HG03060 (cell line): ENCODE measurements around the gene PRPF6.
"Not testable (repeated sequence)": the region's sequence is repeated elsewhere in the genome, so short reads cannot be mapped to it uniquely, and the experiment has no call there.

Experiments
- ATAC-seq: cut with Tn5 transposase; IDR thresholded peaks from one replicate; pipeline ENCODE4 v1.9.1; 2021; ENCODE audit warnings: low read depth, moderate number of reproducible peaks; ENCODE audit not compliant: unreplicated experiment

The PRPF6 gene

DNA sequence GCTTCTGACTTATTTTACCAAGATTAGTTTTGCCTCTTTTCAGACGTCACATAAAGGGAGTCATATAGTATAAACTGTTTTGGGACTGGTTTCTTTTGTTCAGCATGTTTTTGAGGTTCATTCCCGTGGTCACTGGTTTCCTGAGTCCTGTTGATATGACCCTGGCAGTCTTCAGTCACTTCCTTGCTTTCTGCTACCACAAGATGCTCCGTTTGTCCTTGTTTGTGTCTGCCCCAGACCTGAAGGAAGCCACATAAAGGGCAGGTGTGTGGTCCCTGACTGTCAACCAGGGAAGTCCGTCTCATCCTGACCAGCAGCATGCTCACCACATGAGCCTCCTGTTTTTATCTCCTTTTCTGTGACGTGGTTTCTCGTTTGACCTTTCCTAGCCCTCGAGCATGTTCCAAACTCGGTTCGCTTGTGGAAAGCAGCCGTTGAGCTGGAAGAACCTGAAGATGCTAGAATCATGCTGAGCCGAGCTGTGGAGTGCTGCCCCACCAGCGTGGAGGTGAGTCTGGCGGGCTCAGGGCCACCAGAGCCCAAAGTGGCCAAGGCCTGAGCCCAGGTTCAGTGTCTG, 29.0 kb downstream of the PRPF6 start:
- no peak for ATAC-seq

DNA sequence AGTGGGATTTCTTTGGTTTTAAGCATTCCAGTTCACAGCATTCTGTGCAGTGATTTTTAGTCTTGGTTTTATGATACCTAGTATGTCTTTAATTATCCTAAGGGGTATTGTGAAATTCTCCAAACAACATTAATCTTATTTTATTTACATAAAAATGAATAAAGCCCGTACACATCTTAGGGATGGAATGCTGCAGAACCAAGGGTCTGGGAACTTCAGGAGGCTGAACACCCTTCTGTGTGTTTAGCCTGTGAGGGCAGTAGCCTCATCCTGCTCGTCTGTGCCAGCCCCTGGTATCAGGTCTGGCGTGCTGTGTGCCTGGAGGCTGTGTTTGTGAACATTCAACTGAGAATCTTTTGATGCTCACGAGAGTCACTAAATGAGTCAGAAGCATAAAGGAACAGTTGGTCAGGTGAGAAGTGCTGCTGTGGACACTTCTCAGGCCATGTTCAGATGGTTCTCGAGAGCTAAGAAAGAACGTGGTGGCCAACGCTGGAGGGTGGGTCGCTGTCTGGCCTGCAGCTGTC, 29.8 kb downstream of the PRPF6 start:
- ATAC-seq = no peak

DNA sequence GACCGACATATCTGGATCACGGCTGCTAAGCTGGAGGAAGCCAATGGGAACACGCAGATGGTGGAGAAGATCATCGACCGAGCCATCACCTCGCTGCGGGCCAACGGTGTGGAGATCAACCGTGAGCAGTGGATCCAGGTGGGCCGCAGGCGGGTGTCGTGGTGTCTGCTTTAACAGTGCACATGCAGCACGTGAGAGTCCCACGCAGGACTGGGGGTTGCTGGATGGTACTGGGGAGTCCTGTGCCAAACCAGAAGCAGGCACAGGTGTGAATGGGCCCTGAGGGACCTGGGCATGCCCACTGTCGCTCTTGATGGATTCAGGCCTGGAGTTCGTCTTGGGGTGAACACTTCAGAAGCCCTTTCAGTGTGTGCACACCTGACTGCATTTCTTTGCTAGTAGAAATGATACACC, 30.4 kb downstream of the PRPF6 start:
- no peak for ATAC-seq

DNA sequence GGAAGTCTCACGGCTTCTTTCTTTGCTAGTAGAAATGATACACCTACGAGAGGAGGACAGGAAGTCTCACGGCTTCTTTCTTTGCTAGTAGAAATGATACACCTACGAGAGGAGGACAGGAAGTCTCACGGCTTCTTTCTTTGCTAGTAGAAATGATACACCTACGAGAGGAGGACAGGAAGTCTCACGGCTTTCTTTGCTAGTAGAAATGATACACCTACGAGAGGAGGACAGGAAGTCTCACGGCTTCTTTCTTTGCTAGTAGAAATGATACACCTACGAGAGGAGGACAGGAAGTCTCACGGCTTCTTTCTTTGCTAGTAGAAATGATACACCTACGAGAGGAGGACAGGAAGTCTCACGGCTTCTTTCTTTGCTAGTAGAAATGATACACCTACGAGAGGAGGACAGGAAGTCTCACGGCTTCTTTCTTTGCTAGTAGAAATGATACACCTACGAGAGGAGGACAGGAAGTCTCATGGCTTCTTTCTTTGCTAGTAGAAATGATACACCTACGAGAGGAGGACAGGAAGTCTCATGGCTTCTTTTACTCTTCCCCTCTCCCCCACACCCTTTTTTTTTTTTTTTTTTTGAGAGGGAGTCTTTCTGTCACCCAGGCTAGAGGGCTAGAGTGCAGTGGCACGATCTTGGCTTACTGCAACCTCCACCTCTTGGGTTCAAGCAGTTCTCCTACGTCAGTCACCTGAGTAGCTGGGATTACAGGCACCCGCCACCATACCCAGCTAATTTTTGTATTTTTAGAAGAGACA, 31.6 kb downstream of the PRPF6 start:
- ATAC-seq = not testable (repeated sequence)

DNA sequence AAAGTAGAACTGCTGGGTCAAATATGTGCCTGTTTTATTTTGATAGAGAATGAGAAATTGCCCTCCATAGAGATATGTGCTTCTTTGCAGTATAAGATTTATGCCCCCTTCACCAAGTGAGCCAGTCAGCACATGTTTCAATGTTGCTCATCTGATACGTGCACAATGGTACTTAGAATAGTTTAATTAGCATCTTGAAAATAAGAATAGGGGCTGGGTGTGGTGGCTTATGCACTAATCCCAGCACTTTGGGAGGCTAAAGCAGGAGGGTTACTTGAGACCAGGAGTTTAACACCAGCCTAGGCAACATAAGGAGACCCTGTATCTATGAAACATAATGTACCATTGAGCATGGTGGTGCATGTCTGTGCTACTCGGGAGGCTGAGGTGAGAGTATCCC, 34.7 kb downstream of the PRPF6 start:
- no peak for ATAC-seq

DNA sequence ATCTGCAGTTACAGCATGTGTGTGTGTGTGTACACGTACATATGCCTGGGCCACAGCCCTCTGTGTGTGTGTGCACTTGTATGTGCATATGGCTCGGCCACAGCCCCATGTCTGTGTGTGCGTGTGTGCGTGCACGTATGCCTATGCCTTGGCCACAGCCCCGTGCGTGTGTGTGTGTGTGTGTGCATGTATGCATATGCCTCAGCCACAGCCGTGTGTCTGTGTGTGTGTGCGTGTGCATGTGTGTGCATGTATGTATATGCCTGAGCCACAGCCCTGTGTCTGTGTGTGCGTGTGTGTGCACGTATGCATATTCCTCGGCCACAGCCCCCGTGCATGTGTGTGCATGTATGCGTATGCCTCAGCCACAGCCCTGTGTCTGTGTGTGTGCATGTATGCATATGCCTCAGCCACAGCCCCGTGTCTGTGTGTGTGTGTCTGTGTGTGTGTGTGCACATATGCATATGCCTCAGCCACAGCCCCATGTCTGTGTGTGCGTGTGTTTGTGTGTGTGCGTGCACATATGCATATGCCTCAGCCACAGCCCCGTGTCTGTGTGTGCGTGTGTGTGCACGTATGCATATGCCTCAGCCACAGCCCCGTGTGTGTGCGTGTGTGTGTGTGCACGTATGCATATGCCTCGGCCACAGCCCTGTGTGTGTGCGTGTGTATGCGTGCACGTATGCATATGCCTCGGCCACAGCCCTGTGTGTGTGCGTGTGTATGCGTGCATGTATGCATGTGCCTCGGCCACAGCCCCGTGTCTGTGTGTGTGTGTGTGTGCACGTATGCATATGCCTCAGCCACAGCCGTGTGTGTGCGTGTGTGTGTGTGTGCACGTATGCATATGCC, 40.4 kb downstream of the PRPF6 start:
- no peak for ATAC-seq

DNA sequence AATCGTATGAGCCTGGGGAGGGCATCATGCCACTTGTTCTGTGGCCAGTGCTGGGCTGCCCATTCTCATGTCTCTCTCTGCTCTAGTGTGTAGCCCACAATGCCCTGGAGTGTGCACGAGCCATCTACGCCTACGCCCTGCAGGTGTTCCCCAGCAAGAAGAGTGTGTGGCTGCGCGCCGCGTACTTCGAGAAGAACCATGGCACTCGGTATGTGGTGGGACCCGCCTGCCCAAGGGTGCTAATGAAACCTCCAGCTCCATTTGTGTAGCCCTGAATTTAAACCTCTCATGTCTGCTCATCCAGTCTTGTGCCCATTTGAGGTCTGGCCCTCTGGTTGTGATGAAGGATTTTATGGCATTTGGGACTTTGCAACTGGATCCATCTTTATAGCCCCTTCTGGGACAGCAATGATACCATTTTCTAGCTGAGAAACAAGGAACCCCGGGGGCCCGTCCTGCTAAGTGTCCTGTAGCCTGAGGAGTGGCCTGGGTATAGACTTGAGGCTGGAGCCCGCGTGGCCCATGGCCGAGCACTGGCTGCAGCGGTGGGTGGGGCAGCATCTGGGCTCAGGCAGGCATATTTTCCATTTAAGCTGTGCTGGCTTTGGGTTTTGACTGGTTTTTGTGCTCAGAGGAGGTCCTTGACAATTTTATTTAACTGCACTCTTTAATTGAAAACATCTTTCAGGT, 41.9 kb downstream of the PRPF6 start:
- ATAC-seq = no peak

DNA sequence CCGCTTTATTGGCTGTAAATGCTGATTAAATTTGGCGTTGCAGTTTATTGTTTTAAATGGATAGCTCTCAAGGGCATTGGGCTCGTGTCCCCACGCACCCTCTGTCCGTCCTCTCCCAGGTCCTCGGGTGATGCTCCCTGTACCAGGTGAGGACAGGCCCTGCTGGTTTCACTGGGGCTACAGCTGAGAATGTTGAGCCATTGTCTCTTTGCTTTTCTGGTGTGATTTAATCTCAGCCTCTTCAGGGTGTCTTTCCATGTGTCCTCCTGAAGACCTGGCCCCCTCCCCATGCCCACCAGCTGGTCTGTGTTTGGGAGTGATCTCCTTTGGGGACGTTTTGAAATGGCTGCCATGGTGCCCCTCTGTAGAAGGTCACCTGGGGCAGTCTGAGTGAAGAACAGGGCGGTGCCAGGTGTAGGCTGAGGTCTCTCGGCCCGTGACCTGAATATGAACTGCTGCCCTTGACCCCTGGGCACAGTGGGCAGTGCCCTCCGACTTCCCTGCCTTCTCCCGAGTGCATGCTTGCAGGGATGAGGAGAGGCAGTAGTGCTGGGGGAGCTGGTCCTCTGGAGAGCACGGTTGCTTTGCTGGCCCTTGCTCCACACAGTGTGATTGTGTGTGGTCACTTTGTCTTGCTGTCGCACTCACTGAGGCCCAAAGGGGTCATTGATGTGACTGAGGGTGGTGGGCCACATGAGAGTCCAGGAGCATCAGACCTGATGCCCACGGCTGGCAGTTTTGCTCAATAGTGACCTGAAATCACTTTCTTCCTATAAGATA, 42.6 kb downstream of the PRPF6 start:
- ATAC-seq = no peak

DNA sequence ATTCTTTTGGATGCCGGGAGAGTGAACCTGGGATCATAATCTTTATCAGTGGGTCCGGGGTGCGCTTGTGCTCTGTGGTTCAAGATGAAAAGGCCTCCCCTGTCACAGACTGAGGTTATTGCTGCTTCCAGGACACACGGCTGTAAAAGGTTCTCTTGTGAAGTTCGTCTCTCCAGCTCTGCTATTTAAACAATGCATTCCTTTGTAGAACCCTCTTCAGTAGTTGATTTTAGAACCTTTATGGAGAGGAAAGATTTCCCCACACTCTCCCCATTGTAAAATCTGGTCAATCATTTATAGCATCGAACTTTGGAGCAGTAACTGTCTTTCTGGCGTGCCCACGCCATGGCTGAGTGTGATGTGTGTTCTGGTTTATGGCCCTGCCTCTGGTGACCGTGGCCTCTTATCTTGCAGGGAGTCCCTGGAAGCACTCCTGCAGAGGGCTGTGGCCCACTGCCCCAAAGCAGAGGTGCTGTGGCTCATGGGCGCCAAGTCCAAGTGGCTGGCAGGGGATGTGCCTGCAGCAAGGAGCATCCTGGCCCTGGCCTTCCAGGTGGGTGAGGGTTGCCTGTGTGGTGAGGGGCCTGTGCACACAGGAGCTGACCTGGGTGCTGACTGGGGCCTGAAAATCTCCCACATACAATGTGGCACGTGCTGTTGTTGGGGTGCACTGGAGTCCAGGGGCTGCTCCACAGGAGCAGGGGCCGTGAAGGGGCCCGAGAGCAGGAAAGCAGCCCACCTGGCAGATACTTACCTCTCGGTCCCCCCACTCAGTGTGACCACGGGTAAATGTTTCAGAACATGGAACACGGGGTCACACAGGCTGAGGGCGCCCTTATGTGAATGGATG, 43.4 kb downstream of the PRPF6 start:
- ATAC-seq = no peak

DNA sequence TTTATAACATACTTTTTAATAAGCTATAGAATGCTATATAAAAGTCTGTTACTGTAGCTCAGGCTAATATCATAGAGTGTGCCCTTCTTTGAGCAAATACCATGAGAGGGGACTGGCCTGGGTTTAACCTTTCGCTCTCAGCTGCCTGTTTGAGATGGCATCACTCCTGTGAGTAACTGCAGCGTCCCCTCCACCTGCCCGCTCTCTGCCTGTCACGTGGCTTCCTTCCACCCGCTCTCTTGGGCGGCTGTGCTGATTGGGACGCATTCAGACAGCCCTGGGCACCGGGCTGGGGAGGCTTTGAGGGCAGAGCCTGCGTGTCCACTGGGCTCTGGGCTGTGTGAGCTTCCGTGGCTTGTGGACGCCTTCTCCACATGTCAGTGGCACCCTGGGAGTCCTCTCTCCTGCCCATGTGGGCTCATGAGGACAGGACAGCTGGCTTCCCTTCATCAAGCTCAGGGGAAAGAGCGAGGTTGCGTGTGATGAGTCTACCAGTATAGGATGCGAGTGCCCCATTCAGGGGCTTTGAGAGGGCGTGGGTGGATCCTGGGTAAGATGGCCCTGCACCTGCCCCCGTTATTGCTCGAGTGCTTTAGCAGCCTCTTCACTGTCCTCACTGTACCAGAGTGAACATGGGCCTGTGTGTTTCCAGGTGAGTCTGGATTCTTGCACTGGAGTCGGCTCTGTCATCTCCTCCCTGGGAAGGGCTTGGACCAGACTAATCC, 44.3 kb downstream of the PRPF6 start:
- no peak for ATAC-seq

DNA sequence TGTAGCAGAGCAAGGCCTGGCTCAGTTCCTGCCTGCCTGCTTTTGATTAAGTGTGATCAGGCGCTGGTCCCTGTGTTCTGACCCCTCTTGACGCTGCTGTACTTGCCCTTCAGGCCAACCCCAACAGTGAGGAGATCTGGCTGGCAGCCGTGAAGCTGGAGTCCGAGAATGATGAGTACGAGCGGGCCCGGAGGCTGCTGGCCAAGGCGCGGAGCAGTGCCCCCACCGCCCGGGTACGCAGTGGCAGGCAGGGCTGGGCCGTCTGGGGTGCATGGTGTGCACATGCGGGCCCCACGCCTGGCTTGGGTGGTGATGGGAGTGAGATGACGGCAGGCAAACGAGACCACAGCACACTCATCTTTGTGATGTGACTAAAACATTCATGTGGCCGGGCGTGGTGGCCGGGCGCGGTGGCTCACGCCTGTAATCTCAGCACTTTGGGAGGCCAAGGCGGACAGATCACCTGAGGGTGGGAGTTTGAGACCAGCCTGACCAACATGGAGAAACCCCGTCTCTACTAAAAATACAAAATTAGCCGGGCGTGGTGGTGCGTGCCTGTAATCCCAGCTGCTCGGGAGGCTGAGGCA, 45.0 kb downstream of the PRPF6 start:
- no peak for ATAC-seq

DNA sequence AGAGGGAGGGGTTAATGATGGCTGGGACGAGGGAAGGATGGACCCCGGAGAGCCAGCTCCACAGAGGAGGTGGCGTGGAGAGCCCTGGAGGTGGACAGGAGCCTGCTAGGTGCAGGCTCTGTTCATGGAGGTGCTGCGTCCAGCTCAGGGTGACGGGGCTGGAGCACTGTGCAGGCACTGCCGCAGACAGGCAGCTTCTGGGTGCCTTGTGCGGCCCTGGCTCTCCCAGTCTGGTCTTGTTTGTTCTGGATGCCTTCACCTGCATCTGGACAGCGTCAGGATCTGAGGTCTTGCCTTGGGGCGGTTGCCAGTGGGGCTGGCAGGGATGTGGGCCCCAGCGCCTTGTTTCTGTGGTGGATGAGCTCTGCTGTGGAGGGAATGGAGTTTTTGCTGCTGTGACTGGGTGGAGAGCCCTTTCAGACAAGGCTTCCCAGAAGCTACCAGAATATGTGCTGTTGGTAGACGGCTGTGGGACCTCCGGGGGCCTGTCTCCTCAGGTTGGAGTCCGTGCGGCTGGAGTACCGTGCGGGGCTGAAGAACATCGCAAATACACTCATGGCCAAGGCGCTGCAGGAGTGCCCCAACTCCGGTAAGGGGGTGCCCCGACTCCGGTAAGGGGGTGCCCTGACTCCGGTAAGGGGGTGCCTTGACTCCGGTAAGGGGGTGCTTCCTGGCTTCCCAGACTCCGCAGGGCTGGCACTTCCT, 47.2 kb downstream of the PRPF6 start:
- no peak for ATAC-seq

DNA sequence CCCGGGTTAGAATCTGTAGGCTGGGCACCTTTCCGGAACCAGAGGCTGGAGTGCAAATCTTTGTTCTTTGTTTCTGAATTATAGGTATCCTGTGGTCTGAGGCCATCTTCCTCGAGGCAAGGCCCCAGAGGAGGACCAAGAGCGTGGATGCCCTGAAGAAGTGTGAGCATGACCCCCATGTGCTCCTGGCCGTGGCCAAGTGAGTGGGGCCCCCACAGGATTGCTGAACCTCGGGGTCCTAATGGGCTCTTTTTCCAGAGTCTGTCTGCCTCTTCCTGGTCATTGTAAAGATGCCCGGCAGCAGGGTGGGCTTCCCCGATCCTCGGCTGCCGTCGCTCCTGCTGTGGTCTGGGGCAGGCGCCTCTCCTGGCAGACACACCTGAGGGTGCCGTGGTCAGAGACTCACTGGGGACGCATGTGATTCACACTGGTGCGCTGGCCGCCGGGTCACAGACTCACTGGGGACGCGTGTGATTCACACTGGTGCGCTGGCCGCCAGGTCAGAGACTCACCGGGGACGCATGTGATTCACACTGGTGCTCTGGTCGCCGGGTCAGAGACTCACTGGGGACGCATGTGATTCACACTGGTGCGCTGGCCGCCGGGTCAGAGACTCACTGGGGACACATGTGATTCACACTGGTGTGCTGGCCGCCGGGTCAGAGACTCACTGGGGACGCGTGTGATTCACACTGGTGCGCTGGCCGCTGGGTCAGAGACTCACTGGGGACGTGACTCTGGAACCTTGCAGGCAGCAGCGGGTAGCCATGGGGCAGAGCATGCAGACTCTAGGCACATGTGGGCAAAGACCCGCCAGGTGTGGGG, 48.6 kb downstream of the PRPF6 start:
- no peak for ATAC-seq

DNA sequence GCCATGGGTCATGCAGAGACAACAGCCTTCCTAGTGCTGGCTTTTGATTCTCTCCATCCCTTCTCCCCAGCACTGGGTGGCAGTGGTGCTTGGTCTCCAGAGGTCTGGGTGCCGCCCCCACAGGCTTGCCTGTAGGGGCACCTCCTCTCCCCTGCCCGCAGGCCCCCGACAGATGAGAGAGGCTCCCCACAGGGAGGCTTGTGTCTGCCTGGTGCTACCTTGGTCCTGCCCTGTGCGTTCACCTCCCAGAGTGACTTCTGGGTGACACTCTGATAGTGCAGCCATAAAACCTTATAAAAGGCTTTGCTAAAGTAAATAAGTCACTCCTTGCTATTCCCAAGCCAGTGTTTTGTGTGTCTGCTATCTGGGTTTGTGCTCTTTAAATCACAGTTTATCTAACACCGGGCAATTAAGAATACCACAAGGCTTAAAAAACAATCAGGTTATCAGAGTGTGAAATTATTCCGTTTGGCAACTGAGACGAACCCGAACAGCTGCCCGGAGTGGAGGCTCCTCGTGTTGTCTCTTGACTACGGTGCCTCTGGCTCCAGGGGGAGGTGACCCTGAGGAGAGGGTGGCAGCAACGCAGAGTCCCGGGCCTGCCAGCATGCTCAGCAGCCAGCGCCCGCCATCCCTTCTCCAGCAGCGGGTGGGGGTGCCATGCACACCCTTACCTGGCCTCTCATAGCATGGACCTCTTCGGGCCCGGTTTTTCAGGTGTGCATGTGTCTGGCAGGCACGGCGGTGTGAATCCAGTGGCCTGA, 49.6 kb downstream of the PRPF6 start:
- no peak for ATAC-seq

DNA sequence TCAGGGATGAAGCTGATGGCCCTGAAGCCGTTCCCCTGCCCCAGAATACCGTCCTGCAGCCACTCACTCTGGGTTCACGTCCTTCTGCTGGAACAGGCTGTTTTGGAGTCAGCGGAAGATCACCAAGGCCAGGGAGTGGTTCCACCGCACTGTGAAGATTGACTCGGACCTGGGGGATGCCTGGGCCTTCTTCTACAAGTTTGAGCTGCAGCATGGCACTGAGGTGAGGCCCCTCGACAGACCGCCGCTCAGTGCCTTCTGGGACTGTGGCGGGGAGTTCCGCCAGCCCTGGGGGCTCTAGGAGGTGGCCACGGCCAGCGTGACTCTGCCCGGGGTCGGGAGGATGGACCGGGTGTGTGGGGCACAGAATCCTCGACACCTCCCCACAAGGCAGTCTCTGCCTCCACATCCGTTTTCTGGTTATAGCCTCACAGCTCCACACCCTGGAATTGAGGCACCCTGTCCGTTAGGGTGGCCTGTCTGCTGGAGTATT, 50.9 kb downstream of the PRPF6 start:
- ATAC-seq = no peak
